ENCODE measurements around the gene SRSF9. TPM values are rescaled to one million over a fixed set of nuclear protein-coding genes. Genes with fewer than 3 reads are reported as not detected.

The SRSF9 gene
- total RNA-seq, 1 experiment from 2014 or later, result 231 TPM

GRCh38 chr12:120490833-120491512 lies 21.4 kb upstream of the SRSF9 start:
- H3K4me2 ChIP-seq, result no peak overlapping the region
- H3K36me3 ChIP-seq (ENCODE audit: low read depth), result no peaks in the 10 kb centered on the region; the same call in 1 of the 2 replicates
- no TSS peak for BruUV-seq (replicated peaks)
- intact Hi-C loops (cut with micrococcal nuclease; ENCODE audit: unreplicated experiment), result no loop called here
- H3K9me3 ChIP-seq (ENCODE audit: insufficient read depth, low read depth), result no peaks in the 10 kb centered on the region
- TF ChIP-seq, protein P1, sequence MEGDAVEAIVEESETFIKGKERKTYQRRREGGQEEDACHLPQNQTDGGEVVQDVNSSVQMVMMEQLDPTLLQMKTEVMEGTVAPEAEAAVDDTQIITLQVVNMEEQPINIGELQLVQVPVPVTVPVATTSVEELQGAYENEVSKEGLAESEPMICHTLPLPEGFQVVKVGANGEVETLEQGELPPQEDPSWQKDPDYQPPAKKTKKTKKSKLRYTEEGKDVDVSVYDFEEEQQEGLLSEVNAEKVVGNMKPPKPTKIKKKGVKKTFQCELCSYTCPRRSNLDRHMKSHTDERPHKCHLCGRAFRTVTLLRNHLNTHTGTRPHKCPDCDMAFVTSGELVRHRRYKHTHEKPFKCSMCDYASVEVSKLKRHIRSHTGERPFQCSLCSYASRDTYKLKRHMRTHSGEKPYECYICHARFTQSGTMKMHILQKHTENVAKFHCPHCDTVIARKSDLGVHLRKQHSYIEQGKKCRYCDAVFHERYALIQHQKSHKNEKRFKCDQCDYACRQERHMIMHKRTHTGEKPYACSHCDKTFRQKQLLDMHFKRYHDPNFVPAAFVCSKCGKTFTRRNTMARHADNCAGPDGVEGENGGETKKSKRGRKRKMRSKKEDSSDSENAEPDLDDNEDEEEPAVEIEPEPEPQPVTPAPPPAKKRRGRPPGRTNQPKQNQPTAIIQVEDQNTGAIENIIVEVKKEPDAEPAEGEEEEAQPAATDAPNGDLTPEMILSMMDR (conservative IDR thresholded peaks at IDR 0.05), result no peak
- TF ChIP-seq EZH2 (IDR thresholded peaks at IDR 0.05; ENCODE audit: low read depth), result no peak
- peaks cover 8% of the 10 kb centered on the region for H3K4me1 ChIP-seq (replicated peaks; ENCODE audit: insufficient read depth)
- no peaks in the 10 kb centered on the region for H3K27me3 ChIP-seq (ENCODE audit: insufficient read depth, low read depth)
- no peaks in the 10 kb centered on the region for H3K9me2 ChIP-seq (ENCODE audit: insufficient read depth)
- H3K4me3 ChIP-seq, result no peak overlapping the region
- H2AFZ ChIP-seq, result no peak overlapping the region
- peaks cover 18% of the 10 kb centered on the region for H3K79me2 ChIP-seq (ENCODE audit: low read depth)
- H3F3A ChIP-seq (ENCODE audit: insufficient read depth, low read depth), result no peaks in the 10 kb centered on the region; the same call in 1 of the 2 replicates
- no peak for DNase-seq
- ChIA-PET CTCF (interaction anchor here (1.7 kb wide), 1 partner anchor 15 kb away, joined by 5 read pairs; no protein-coding TSS in a partner anchor), POLR2A (ENCODE audit: unreplicated experiment) (no interaction called here)
- no peaks in the 10 kb centered on the region for H4K20me1 ChIP-seq (ENCODE audit: insufficient read depth)
- H3K27ac ChIP-seq, result no peak overlapping the region

DNA sequence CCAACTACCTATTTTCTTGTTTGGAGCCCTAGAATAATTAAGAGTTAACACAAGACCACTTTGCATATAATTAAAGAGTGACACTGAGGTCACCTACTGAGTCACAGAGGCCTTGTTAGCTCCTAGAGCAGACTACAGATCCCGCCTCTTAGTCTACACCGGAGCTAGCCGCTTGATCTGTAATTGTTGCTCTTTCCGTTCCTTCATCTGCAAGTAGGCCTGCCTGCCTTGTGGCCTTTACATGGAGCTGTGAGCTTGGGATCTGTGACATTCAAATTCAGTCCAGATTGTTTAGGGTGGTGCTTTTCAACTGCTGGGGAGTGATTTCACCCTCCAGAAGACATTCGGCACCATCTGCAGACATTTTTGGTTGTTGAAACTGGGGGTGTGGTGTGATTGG lies 20.8 kb upstream of the SRSF9 start:
- CTCF ChIA-PET, result no interaction called here
- H3K27ac ChIP-seq, result no peak overlapping the region
- H3K9me2 ChIP-seq (ENCODE audit: insufficient read depth), result no peaks in the 10 kb centered on the region
- H3K4me3 ChIP-seq, result no peak overlapping the region
- BruUV-seq (replicated peaks), result no TSS peak
- H3K9me3 ChIP-seq (ENCODE audit: insufficient read depth, low read depth), result no peaks in the 10 kb centered on the region
- no peak for DNase-seq
- H2AFZ ChIP-seq, result no peak overlapping the region
- no peaks in the 10 kb centered on the region; the same call in 1 of the 2 replicates for H3F3A ChIP-seq (ENCODE audit: insufficient read depth, low read depth)
- H3K27me3 ChIP-seq (ENCODE audit: insufficient read depth, low read depth), result no peaks in the 10 kb centered on the region
- no peaks in the 10 kb centered on the region for H4K20me1 ChIP-seq (ENCODE audit: insufficient read depth)
- POLR2A ChIA-PET (ENCODE audit: unreplicated experiment), result no interaction called here
- peaks cover 8% of the 10 kb centered on the region for H3K4me1 ChIP-seq (replicated peaks; ENCODE audit: insufficient read depth)
- H3K36me3 ChIP-seq (ENCODE audit: low read depth), result no peaks in the 10 kb centered on the region; the same call in 1 of the 2 replicates
- H3K4me2 ChIP-seq, result no peak overlapping the region
- intact Hi-C loops (cut with micrococcal nuclease; ENCODE audit: unreplicated experiment), result no loop called here
- TF ChIP-seq, protein P1 (conservative IDR thresholded peaks at IDR 0.05), result no peak
- TF ChIP-seq EZH2 (IDR thresholded peaks at IDR 0.05; ENCODE audit: low read depth), result no peak
- H3K79me2 ChIP-seq (ENCODE audit: low read depth), result peaks cover 16% of the 10 kb centered on the region

- Histone ChIP-seq H3K9me2 (ENCODE audit: insufficient read depth) (no peaks in the 10 kb centered on the region), H3K4me2 (no peak overlapping the region), H3K4me3 (no peak overlapping the region), H3F3A (ENCODE audit: insufficient read depth, low read depth) (no peaks in the 10 kb centered on the region; the same call in 1 of the 2 replicates), H3K27me3 (ENCODE audit: insufficient read depth, low read depth) (no peaks in the 10 kb centered on the region), H4K20me1 (ENCODE audit: insufficient read depth) (no peaks in the 10 kb centered on the region), H3K9me3 (ENCODE audit: insufficient read depth, low read depth) (no peaks in the 10 kb centered on the region), H2AFZ (no peak overlapping the region), H3K79me2 (ENCODE audit: low read depth) (peaks cover 3% of the 10 kb centered on the region), H3K36me3 (ENCODE audit: low read depth) (no peaks in the 10 kb centered on the region; the same call in 1 of the 2 replicates), H3K4me1 (replicated peaks; ENCODE audit: insufficient read depth) (no peaks in the 10 kb centered on the region), H3K27ac (no peak overlapping the region)
- BruUV-seq (replicated peaks), result no TSS peak
- intact Hi-C loops (cut with micrococcal nuclease; ENCODE audit: unreplicated experiment), result no loop called here
- TF ChIP-seq, protein P1 (conservative IDR thresholded peaks at IDR 0.05), result no peak
- no peak for TF ChIP-seq EZH2 (IDR thresholded peaks at IDR 0.05; ENCODE audit: low read depth)
- DNase-seq, result no peak
- CTCF ChIA-PET, result interaction anchor here (0.7 kb wide), 1 partner anchor 41 kb away, joined by 10 read pairs; no protein-coding TSS in a partner anchor
- POLR2A ChIA-PET (ENCODE audit: unreplicated experiment), result interaction anchor here (0.6 to 1.0 kb wide), 2 partner anchors 15 to 23 kb away, joined by 8 to 19 read pairs; no protein-coding TSS in a partner anchor
These were observed 19.5 kb upstream of the SRSF9 start for GRCh38 chr12:120489018-120489417.

Data from PC-9 (cell line).